Astrocyte of the spinal cord (primary cell): ENCODE data around the gene RCC2.

Experiments
- DNase-seq: peaks from one replicate; pipeline ENCODE4 v3.0.0; 2011; ENCODE audit warnings: low read depth, low spot score
- H3K4me3 ChIP-seq: 2 replicates; pipeline ENCODE4 v1.5.1; 2011; ENCODE audit warnings: low read depth, mild to moderate bottlenecking, low read length, moderate library complexity
- CTCF ChIP-seq: IDR thresholded peaks from 2 replicates; pipeline ENCODE4 v1.5.1; 2012; ENCODE audit warnings: low read depth, mild to moderate bottlenecking, low read length, inconsistent platforms
- in situ Hi-C: cut with HindIII; loops from 2 replicates; pipeline ENCODE4 v1.10.0; 2017; ENCODE audit warnings: low sequenced_read_pairs

RCC2 gene

GRCh38 chr1:17361687-17362086, 77.8 kb downstream of the RCC2 start:
- in situ Hi-C loops: no loop called here
- TF ChIP-seq CTCF: no peak
- no peak for DNase-seq
- H3K4me3 ChIP-seq: no peak overlapping the region

GRCh38 chr1:17360272-17360956, 79.1 kb downstream of the RCC2 start:
- no peak for TF ChIP-seq CTCF
- DNase-seq: no peak
- in situ Hi-C loops: no loop called here
- H3K4me3 ChIP-seq: no peak overlapping the region

- in situ Hi-C loops: no loop called here
- H3K4me3 ChIP-seq: no peak overlapping the region
- DNase-seq: no peak
- TF ChIP-seq CTCF: no peak
Observed at GRCh38 chr1:17359808-17360207, 79.7 kb downstream of the RCC2 start.

GRCh38 chr1:17359031-17359430, 80.4 kb downstream of the RCC2 start:
- H3K4me3 ChIP-seq: no peak overlapping the region
- in situ Hi-C loops: no loop called here
- no peak for DNase-seq
- TF ChIP-seq CTCF: no peak

- H3K4me3 ChIP-seq: no peak overlapping the region
- in situ Hi-C loops: no loop called here
- no peak for TF ChIP-seq CTCF
- DNase-seq: no peak
Observed at GRCh38 chr1:17358557-17358956, 80.9 kb downstream of the RCC2 start.
